ENCODE measurements around the gene HGD. TPM values are rescaled to one million over a fixed set of nuclear protein-coding genes. Genes with fewer than 3 reads are reported as not detected.

Gene HGD
- polyA plus RNA-seq, 3 donors = 0.29 to 0.38 TPM; not detected in 1

DNA sequence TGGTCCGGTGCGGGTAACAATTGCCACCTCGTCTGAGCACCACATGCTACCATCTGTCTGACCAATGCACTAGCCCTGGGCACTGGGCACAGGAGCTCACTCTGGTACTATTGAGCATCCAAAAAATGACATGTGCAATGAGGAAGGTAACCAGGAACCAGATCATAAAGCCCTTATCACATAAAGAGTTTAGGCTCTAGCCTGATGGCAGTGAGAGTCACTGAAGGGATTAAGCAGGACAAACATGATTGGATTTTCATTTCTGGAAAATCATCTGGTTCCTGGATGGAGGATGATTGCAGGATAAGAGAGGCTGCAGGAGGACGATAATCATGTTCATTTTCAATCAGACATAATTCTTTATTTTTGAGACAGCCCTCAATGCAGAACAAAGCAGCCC lies 73.5 kb downstream of the HGD start:
- H3K4me3 Mint-ChIP-seq = no peak overlapping the region
- 94% methylated on average over 3 of the region's 4 CpGs for WGBS (ENCODE audit: insufficient coverage)

GRCh38 chr3:120604784-120605183 lies 77.3 kb downstream of the HGD start:
- Mint-ChIP-seq H3K4me3 (no peak overlapping the region), H3K27ac (no peak overlapping the region)
- H3K79me2 ChIP-seq (ENCODE audit: insufficient read depth, low read length) = no peaks in the 10 kb centered on the region

More for the DNA sequence above, 73.5 kb downstream of the HGD start:
- Histone ChIP-seq H3K4me1 (ENCODE audit: control insufficient read depth in 1 of 2, insufficient read depth in 2 of 2, low read length in 2 of 2) (no peaks in the 10 kb centered on the region), H4K20me1 (ENCODE audit: insufficient read depth, low read length) (no peaks in the 10 kb centered on the region), H3K27ac (ENCODE audit: low read depth in 1 of 2, low read length in 2 of 2) (no peak overlapping the region), H3K27me3 (ENCODE audit: control insufficient read depth in 2 of 2, insufficient read depth in 2 of 2, low read length in 2 of 2) (no peaks in the 10 kb centered on the region), H3K9me3 (replicated peaks in 1 of 2; ENCODE audit: control insufficient read depth in 1 of 2, insufficient read depth in 1 of 2, low read length in 2 of 2) (no peaks in the 10 kb centered on the region), H3K36me3 (replicated peaks in 1 of 2; ENCODE audit: control insufficient read depth in 1 of 2, insufficient read depth in 2 of 2, low read length in 2 of 2) (no peaks in the 10 kb centered on the region), H2AFZ (ENCODE audit: insufficient read depth, low read depth, low read length, poor library complexity, severe bottlenecking) (no peak overlapping the region), H3K4me3 (replicated peaks in 1 of 3; ENCODE audit: low read depth in 2 of 3, low read length in 3 of 3) (no peak overlapping the region), H3K4me2 (replicated peaks; ENCODE audit: extremely low read depth, low read length, poor library complexity, severe bottlenecking) (no peak overlapping the region), H3K9ac (ENCODE audit: insufficient read depth, low read length, poor library complexity, severe bottlenecking) (no peak overlapping the region), H3K79me2 (ENCODE audit: insufficient read depth, low read length) (no peaks in the 10 kb centered on the region)
- DNase-seq = no peak
- Mint-ChIP-seq H3K27me3 (ENCODE audit: low read depth in 3 of 3) (peaks cover 0 to 5% (median 3%) of the 10 kb centered on the region in 3 donors), H3K36me3 (no peaks in the 10 kb centered on the region), H3K4me1 (no peaks in the 10 kb centered on the region), H3K27ac (no peak overlapping the region), H3K9me3 (no peaks in the 10 kb centered on the region)
- TF ChIP-seq, protein P1, sequence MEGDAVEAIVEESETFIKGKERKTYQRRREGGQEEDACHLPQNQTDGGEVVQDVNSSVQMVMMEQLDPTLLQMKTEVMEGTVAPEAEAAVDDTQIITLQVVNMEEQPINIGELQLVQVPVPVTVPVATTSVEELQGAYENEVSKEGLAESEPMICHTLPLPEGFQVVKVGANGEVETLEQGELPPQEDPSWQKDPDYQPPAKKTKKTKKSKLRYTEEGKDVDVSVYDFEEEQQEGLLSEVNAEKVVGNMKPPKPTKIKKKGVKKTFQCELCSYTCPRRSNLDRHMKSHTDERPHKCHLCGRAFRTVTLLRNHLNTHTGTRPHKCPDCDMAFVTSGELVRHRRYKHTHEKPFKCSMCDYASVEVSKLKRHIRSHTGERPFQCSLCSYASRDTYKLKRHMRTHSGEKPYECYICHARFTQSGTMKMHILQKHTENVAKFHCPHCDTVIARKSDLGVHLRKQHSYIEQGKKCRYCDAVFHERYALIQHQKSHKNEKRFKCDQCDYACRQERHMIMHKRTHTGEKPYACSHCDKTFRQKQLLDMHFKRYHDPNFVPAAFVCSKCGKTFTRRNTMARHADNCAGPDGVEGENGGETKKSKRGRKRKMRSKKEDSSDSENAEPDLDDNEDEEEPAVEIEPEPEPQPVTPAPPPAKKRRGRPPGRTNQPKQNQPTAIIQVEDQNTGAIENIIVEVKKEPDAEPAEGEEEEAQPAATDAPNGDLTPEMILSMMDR (IDR thresholded peaks at IDR 0.05) = no peak
- intact Hi-C loops (cut with micrococcal nuclease) = no loop called here

More at GRCh38 chr3:120604784-120605183, 77.3 kb downstream of the HGD start:
- H3K4me2 ChIP-seq (replicated peaks; ENCODE audit: extremely low read depth, low read length, poor library complexity, severe bottlenecking) = no peak overlapping the region
- H3K36me3 Mint-ChIP-seq = peaks cover 23 to 24% of the 10 kb centered on the region in 2 donors
- no peak overlapping the region for H3K27ac ChIP-seq (ENCODE audit: low read depth in 1 of 2, low read length in 2 of 2)
- H4K20me1 ChIP-seq (ENCODE audit: insufficient read depth, low read length) = peaks cover 4% of the 10 kb centered on the region
- peaks cover 0 to 3% (median 0%) of the 10 kb centered on the region in 3 donors for H3K27me3 Mint-ChIP-seq (ENCODE audit: low read depth in 3 of 3)
- TF ChIP-seq, protein P1 (IDR thresholded peaks at IDR 0.05) = no peak
- no peaks in the 10 kb centered on the region for H3K9me3 ChIP-seq (replicated peaks in 1 of 2; ENCODE audit: control insufficient read depth in 1 of 2, insufficient read depth in 1 of 2, low read length in 2 of 2)
- no peaks in the 10 kb centered on the region for H3K9me3 Mint-ChIP-seq
- peaks cover 29 to 34% of the 10 kb centered on the region in 2 donors for H3K36me3 ChIP-seq (replicated peaks in 1 of 2; ENCODE audit: control insufficient read depth in 1 of 2, insufficient read depth in 2 of 2, low read length in 2 of 2)
- no peaks in the 10 kb centered on the region for H3K27me3 ChIP-seq (ENCODE audit: control insufficient read depth in 2 of 2, insufficient read depth in 2 of 2, low read length in 2 of 2)
- H3K4me1 ChIP-seq (ENCODE audit: control insufficient read depth in 1 of 2, insufficient read depth in 2 of 2, low read length in 2 of 2) = no peaks in the 10 kb centered on the region
- no peak overlapping the region for H3K4me3 ChIP-seq (replicated peaks in 1 of 3; ENCODE audit: low read depth in 2 of 3, low read length in 3 of 3)
- intact Hi-C loops (cut with micrococcal nuclease) = no loop called here
- H2AFZ ChIP-seq (ENCODE audit: insufficient read depth, low read depth, low read length, poor library complexity, severe bottlenecking) = no peak overlapping the region
- no peaks in the 10 kb centered on the region for H3K4me1 Mint-ChIP-seq
- no peak for DNase-seq
- H3K9ac ChIP-seq (ENCODE audit: insufficient read depth, low read length, poor library complexity, severe bottlenecking) = no peak overlapping the region

Measured in CD14-positive monocyte (primary cell).